ENCODE measurements around the gene SOX5. TPM values are rescaled to one million over a fixed set of nuclear protein-coding genes. Genes with fewer than 3 reads are reported as not detected.
A peak's percentile ranks its signal among the peaks of the same experiment; 100 is the strongest.

SOX5 gene
- total and polyA plus RNA-seq, 9 of the 15 experiments (the other 6 are each of a cell fraction or from before 2014, with no cell fraction given), result 8.3 to 16.5 (median 11.9) TPM

DNA sequence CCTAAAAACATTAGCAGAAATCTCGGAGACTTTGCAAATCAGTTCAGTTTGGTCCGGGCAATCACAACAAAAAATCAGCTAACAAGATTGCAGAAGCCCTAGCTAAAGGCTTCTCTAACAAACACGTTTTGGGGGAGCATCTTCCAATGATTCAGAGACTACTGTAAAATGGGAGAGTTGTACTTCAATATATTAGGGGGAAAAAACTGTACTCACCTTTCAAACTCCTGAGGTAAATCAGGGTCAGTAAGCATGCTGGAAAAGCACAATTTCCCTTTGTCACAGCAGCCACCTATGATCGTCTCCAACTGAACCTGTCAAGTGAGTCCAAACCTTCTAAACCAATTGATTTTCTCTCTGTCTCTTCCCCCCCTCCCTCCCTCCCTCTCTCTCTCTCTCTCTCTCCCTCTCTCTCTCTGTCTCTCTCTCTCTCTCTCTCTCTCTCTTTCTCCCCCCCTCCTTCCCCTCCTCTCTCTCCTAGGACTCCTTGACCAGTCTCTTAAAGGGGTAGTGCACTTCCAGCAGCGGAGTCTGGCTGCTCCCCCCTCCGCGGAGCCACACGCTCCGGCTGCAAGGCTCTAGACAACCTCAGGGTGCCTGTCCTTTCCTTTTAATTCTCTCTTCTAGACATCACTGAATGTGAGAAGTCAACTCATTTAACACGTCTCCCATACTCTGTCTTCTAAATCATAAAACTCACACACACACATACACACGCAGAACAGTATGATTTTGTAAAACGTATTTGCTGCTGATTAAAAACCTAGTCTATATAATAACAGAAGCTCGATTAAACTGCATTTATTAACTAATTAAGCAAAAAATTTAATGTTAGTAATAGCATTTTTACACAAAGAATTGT lies at the start of gene SOX5 (continued):
- TF ChIP-seq TSC22D4 (tag; IDR thresholded peaks at IDR 0.05) (no peak), HDAC1 (IDR thresholded peaks at IDR 0.05) (peak in 1 of 2 experiments; percentile 73; a peak in 2 of 4 replicates), HSF4 (CRISPR knock-in tag; IDR thresholded peaks at IDR 0.05; ENCODE audit: borderline replicate concordance) (no peak), MYNN (IDR thresholded peaks at IDR 0.05) (no peak), MYNN (CRISPR knock-in tag; IDR thresholded peaks at IDR 0.05) (no peak), MAZ (CRISPR knock-in tag; conservative IDR thresholded peaks at IDR 0.05 in 1 of 2, IDR thresholded peaks at IDR 0.05 in 1 of 2) (peak in 1 of 2 experiments; percentile 53; a peak in 2 of 4 replicates), TAF9B (IDR thresholded peaks at IDR 0.05; ENCODE audit: partially characterized antibody) (peak; percentile 10), NFXL1 (CRISPR knock-in tag; IDR thresholded peaks at IDR 0.05) (no peak), CBFB (CRISPR knock-in tag; IDR thresholded peaks at IDR 0.05) (no peak), KDM5B (IDR thresholded peaks at IDR 0.05; ENCODE audit: insufficient replicate concordance, low read depth, low read length) (no peak), ARHGAP35 (IDR thresholded peaks at IDR 0.05; ENCODE audit: partially characterized antibody) (no peak), HDAC2 (IDR thresholded peaks at IDR 0.05) (peak; percentile 83), CHCHD3 (CRISPR knock-in tag; IDR thresholded peaks at IDR 0.05) (no peak), NEUROD1 (IDR thresholded peaks at IDR 0.05; ENCODE audit: borderline replicate concordance, low read depth, low read length, partially characterized antibody) (peak; percentile 82), ETV1 (tag; conservative IDR thresholded peaks at IDR 0.05; ENCODE audit: low read depth) (no peak), POLR2H (tag; IDR thresholded peaks at IDR 0.05; ENCODE audit: low read depth) (no peak), SNRNP70 (optimal IDR thresholded peaks at IDR 0.05; ENCODE audit: low read depth, low read length) (no peak), KAT8 (IDR thresholded peaks at IDR 0.05; ENCODE audit: low read depth) (no peak), DDX20 (tag; IDR thresholded peaks at IDR 0.05; ENCODE audit: low read depth) (no peak), KDM1A (IDR thresholded peaks at IDR 0.05) (peak; percentile 97 to 98), LCOR (CRISPR knock-in tag; IDR thresholded peaks at IDR 0.05) (no peak), ZFP1 (CRISPR knock-in tag; IDR thresholded peaks at IDR 0.05) (no peak), TCF3 (CRISPR knock-in tag; IDR thresholded peaks at IDR 0.05) (no peak), SAFB (IDR thresholded peaks at IDR 0.05; ENCODE audit: borderline replicate concordance, low read depth, low read length) (no peak), MCM2 (IDR thresholded peaks at IDR 0.05; ENCODE audit: low read depth) (no peak)
- TF ChIP-seq, protein P1, sequence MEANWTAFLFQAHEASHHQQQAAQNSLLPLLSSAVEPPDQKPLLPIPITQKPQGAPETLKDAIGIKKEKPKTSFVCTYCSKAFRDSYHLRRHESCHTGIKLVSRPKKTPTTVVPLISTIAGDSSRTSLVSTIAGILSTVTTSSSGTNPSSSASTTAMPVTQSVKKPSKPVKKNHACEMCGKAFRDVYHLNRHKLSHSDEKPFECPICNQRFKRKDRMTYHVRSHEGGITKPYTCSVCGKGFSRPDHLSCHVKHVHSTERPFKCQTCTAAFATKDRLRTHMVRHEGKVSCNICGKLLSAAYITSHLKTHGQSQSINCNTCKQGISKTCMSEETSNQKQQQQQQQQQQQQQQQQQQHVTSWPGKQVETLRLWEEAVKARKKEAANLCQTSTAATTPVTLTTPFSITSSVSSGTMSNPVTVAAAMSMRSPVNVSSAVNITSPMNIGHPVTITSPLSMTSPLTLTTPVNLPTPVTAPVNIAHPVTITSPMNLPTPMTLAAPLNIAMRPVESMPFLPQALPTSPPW (CRISPR knock-in tag; IDR thresholded peaks at IDR 0.05), result peak; percentile 90
- TF ChIP-seq, protein P2, sequence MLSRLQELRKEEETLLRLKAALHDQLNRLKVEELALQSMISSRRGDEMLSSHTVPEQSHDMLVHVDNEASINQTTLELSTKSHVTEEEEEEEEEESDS (CRISPR knock-in tag; IDR thresholded peaks at IDR 0.05), result no peak
